CD4-positive, alpha-beta T cell treated with Interferon gamma for 1 hour (primary cell): ENCODE measurements around the gene DBET.
A peak's percentile ranks its signal among the peaks of the same experiment; 100 is the strongest.
"Not testable (repeated sequence)": the region's sequence is repeated elsewhere in the genome, so short reads cannot be mapped to it uniquely, and the experiment has no call there.

Experiments
- DNase-seq: peaks from one replicate; pipeline ENCODE4 v3.0.0-alpha.2; 2020

DBET gene

GRCh38 chr4:190049378-190050239, 14.7 kb upstream of the DBET start:
- DNase-seq, result peak; percentile 26

GRCh38 chr4:190058997-190059396, 5.3 kb upstream of the DBET start:
- DNase-seq, result not testable (repeated sequence)

DNA sequence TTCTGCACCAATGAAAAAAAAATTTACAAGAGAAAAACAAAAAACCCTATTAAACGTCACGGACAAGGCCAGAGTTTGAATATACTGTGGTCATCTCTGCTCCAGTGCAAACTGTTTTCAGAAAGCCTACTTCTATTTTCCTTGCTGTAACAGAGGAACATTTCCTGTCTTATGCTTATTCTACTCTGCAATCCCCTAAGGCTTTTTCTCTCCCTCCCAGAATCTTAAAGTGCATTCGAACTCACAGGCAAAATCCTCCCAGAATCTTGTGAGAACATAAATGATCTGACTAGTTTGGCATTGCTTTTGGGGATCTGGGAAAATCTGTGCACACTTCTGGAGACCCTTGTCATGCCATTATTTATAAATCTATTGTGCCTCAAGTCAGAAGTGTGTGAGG, 503 bp downstream of the DBET start:
- DNase-seq, result not testable (repeated sequence)

DNA sequence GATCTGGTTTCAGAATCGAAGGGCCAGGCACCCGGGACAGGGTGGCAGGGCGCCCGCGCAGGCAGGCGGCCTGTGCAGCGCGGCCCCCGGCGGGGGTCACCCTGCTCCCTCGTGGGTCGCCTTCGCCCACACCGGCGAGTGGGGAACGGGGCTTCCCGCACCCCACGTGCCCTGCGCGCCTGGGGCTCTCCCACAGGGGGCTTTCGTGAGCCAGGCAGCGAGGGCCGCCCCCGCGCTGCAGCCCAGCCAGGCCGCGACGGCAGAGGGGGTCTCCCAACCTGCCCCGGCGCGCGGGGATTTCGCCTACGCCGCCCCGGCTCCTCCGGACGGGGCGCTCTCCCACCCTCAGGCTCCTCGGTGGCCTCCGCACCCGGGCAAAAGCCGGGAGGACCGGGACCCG, 4.0 kb downstream of the DBET start:
- DNase-seq, result not testable (repeated sequence)

- DNase-seq, result not testable (repeated sequence)
Measured at GRCh38 chr4:190093052-190093451, 28.8 kb downstream of the DBET start.

GRCh38 chr4:190094031-190094430, 29.7 kb downstream of the DBET start:
- DNase-seq, result not testable (repeated sequence)

GRCh38 chr4:190095335-190095734, 31.0 kb downstream of the DBET start:
- DNase-seq, result not testable (repeated sequence)

DNA sequence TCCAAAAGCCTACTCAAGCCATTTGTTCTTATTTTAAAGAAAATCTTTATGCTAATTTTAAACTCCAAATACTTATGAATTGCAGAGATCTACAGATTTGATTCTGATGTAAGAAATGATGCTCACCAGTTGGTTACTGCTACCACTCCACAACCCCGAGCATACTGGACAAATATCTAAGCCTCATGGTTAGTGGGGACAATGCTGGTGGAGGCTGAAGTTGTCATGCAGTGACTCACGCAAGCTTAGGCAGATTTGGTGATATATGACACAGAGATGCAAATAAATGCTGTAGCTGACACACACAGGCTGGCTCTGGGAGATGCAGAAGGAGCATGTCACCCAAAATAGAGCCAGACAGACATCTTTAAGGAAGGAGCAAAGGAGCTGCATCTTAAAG, 35.3 kb downstream of the DBET start:
- not testable (repeated sequence) for DNase-seq

- DNase-seq, result not testable (repeated sequence)
Measured at GRCh38 chr4:190101525-190101924, 37.2 kb downstream of the DBET start.

DNA sequence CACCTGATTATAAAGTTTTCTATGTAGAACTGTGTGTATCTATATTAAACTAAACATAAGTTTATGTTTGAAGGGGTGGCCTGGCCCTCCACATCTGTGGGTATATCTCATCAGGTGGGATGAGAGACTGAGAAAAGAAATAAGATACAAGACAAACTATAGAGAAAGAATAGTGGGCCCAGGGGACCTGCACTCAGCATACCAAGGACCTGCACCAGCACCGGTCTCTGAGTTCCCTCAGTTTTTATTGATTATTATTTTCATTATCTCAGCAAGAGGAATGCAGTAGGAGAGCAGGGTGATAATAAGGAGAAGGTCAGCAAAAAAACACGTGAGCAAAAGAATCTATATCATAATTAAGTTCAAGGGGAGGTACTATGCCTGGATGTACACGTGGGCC, 41.9 kb downstream of the DBET start:
- DNase-seq, result not testable (repeated sequence)

DNA sequence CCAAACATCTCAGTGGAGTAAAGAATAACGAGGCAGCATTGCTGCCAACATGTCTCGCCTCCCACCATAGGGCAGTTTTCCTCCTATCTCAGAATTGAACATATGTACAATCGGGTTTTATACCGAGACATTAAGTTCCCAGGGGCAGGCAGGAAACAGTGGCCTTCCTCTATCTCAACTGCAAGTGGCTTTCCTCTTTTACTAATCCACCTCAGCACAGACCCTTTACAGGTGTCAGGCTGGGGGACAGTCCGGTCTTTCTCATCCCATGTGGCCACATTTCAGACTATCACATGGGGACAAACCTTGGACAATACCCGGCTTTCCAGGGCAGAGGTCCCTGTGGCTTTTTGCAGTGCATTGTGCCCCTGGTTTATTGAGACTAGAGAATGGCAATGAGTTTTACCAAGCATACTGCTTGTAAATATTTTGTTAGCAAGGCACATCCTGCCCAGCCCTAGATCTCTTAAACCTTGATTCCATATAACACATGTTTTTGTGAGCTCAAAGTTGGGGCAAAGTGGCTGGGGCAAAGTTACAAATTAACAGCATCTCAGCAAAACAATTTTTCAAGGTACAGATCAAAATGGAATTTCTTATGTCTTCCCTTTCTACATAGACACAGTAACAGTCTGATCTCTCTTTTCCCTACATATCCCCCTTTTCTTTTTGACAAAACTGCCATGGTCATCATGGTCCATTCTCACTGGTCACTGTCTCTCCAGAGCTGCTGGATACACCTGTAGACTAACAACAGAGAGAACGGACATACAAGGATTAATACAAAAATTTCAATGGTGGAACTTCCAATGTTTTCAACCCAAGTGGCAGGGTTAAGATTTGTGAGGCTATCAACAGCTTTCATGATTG, 42.5 kb downstream of the DBET start:
- DNase-seq, result not testable (repeated sequence)

- not testable (repeated sequence) for DNase-seq
Measured at GRCh38 chr4:190107766-190108485, 43.6 kb downstream of the DBET start.

GRCh38 chr4:190108756-190109155, 44.5 kb downstream of the DBET start:
- DNase-seq, result not testable (repeated sequence)

DNA sequence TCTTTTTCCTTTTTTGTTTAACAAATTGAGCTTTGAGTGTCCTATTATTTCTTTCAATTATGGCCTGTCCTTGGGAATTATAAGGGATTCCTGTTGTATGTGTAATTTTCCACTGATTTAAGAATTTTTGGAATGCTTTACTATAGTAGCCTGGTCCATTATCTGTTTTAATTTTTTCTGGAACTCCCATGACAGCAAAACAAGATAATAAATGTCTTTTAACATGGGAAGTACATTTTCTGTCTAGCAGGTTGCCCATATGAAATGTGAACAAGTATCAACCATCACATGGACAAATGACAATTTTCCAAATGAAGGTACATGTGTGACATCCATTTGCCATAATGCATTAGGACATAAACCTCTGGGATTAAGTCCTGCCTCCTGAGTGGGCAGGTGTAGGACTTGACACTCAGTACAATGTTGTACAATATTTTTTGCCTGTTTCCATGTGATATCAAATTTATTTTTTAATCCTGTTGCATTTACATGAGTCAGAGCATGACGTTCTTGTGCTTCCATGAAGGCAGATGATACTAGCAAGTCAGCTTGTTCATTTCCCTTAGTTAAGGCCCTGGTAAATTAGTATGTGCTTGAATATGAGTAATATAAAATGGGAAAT, 45.2 kb downstream of the DBET start:
- DNase-seq, result not testable (repeated sequence)

DNA sequence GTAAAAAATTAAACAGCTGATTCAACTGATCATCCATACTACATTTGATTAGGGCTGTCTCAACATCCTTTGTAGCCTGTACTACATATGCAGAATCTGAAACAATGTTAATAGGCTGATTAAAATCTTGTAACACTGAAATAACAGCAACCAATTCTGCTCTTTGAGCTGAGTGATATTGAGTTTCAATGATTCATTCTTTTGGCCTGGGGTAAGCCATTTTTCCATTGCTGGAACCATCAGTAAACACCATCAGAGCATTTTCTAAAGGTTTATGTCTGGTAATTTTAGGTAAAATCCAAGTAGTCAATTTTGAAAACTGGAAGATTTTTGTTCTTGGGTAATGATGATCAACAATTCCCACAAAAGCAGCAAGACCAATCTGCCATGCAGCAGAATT, 45.7 kb downstream of the DBET start:
- DNase-seq, result not testable (repeated sequence)

- DNase-seq, result not testable (repeated sequence)
Measured at GRCh38 chr4:190110570-190111295, 46.4 kb downstream of the DBET start.

DNA sequence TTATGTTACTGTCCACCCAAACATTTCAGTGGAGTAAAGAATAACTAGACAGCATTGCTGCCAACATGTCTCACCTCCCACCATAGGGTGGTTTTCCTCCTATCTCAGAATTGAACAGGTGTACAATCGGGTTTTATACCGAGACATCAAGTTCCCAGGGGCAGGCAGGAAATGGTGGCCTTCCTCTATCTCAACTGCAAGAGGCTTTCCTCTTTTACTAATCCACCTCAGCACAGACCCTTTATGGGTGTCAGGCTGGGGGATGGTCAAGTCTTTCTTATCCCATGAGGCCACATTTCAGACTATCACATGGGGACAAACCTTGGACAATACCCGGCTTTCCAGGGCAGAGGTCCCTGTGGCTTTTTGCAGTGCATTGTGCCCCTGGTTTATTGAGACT, 48.6 kb downstream of the DBET start:
- DNase-seq, result not testable (repeated sequence)

DNA sequence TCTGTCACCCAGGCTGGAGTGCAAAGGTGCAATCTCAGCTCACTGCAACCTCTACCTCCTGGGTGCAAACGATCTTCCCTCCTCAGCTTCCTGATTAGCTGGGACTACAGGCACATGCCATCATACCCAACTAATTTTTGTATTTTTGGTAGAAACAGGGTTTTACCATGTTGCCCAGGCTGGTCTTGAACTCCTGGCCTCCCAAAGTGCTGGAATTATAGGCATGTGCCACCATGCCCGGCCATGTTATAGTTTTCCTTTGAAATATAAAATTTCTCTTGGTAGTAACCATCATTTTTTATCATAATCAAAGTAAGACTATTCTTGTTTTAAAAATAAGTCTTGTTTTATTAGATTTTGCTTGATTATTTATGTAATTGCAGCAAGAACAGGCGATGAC, 50.7 kb downstream of the DBET start:
- not testable (repeated sequence) for DNase-seq
